ENCODE results near the gene ANK3. TPM values are rescaled to one million over a fixed set of nuclear protein-coding genes. Genes with fewer than 3 reads are reported as not detected.

ANK3 gene
- 11.7 and 19.6 TPM in 2 replicates for total RNA-seq (2014; rRNA removed; shearing (Covaris generic))

DNA sequence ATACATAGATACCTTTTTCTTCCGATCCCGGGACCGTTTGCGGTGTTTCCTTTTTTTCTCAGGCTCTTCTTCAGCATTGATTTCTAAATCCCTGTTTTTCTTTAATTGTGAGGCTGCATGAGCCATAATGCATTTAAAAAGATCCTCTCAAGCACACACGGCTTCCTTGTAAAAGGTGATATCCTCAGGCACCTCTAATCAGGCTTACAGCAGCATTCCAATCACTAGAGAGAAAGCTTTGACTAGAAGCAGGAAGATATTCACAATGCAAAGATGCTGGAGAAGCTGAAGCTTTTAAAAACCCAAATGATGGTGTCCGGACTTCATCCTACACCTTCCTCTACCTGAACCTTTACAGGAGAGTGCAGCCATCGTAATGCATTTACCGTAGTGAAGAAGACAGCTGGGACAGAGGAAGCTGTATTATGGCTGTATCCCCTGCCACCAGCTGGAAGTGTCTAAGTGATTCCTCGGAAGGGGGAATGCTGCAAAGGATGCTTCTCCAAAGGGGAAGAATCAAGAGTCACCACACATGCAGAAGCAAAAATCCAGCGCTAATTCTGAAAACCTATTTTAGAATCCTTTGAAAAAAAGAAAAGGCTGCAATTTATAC is at the start of gene ANK3:
Gene ANK3 (minus strand): TSS at position 463 of the 613 bp plus-strand sequence. CDS start 337 bp downstream, at position 126.

Small RNA genes lying within 50 kb of the gene (small RNA-seq; reads per million reads assigned to genes)
- gene RF00019: not detected

All from A375 (cell line).